Measurements from ENCODE around the gene SLC35F2. TPM values are rescaled to one million over a fixed set of nuclear protein-coding genes. Genes with fewer than 3 reads are reported as not detected.

SLC35F2 gene
- polyA plus RNA-seq, 1 of the 3 experiments (the other 2 are of a cell fraction) = 12.4 TPM

- no peak overlapping the region for H3K4me2 ChIP-seq
- no peaks in the 10 kb centered on the region for H3K9me2 ChIP-seq
- CTCF ChIA-PET = interaction anchor here (0.8 kb wide), 2 partner anchors 9 to 48 kb away, joined by 3 read pairs; no protein-coding TSS in a partner anchor
- no peaks in the 10 kb centered on the region for H3K9me3 ChIP-seq
- DNase-seq = no peak
- peaks cover 0 to 28% of the 10 kb centered on the region in 2 experiments; a peak in 3 of 4 replicates for H3K4me1 ChIP-seq (ENCODE audit: control insufficient read depth in 1 of 2, insufficient read depth in 2 of 2, low read depth in 1 of 2, low read length in 1 of 2)
- H3K27ac ChIP-seq (ENCODE audit: low read depth in 2 of 2, low read length in 1 of 2) = no peak overlapping the region
- POLR2A ChIA-PET = no interaction called here
- peaks cover 40% of the 10 kb centered on the region; the same call in 1 of the 2 replicates for H3K79me2 ChIP-seq (ENCODE audit: insufficient read depth)
- H3F3A ChIP-seq (replicated peaks; ENCODE audit: insufficient read depth) = peaks cover 34% of the 10 kb centered on the region
- H3K27me3 ChIP-seq (ENCODE audit: insufficient read depth) = no peaks in the 10 kb centered on the region
- no peak overlapping the region for H2AFZ ChIP-seq (ENCODE audit: low read depth)
- H4K20me1 ChIP-seq (ENCODE audit: insufficient read depth) = 0 out of 2 replicates have a peak, but pooled peaks cover 3% of the 10 kb centered on the region
- H3K36me3 ChIP-seq (replicated peaks in 1 of 2; ENCODE audit: control insufficient read depth in 1 of 2, insufficient read depth in 2 of 2, low read length in 1 of 2) = no peaks in the 10 kb centered on the region
- H3K9ac ChIP-seq = no peak overlapping the region
- 82% methylated on average over 8 of the region's 8 CpGs for WGBS (ENCODE audit: low lambda C conversion rate)
- H3K4me3 ChIP-seq (ENCODE audit: low read depth in 2 of 2, low read length in 1 of 2) = no peak overlapping the region
- TF ChIP-seq CHD2 (IDR thresholded peaks at IDR 0.05; ENCODE audit: low read length, partially characterized antibody) = no peak
- TF ChIP-seq ZBTB33 (IDR thresholded peaks at IDR 0.05; ENCODE audit: borderline replicate concordance, low read depth) = no peak
- no peak for TF ChIP-seq MAX (IDR thresholded peaks at IDR 0.05; ENCODE audit: low read depth)
- no peak for TF ChIP-seq NRF1 (IDR thresholded peaks at IDR 0.05; ENCODE audit: low read depth, low read length)
- TF ChIP-seq TCF12 (IDR thresholded peaks at IDR 0.05) = no peak
- no peak for TF ChIP-seq RXRA (IDR thresholded peaks at IDR 0.05; ENCODE audit: borderline replicate concordance, low read depth)
- no peak for TF ChIP-seq EZH2phosphoT487 (IDR thresholded peaks at IDR 0.05; ENCODE audit: borderline replicate concordance, low read depth)
- TF ChIP-seq REST (IDR thresholded peaks at IDR 0.05; ENCODE audit: low read depth, low read length) = no peak
- no peak for TF ChIP-seq EP300 (IDR thresholded peaks at IDR 0.05; ENCODE audit: borderline replicate concordance in 1 of 2, low read depth in 1 of 2, low read length in 1 of 2)
- no peak for TF ChIP-seq MXI1 (IDR thresholded peaks at IDR 0.05; ENCODE audit: low read depth, low read length)
Measured at GRCh38 chr11:107842412-107843100, 16.0 kb downstream of the SLC35F2 start.
